Glutamatergic neuron (in vitro differentiated cells): ENCODE data around the gene ACSF3. TPM values are rescaled to one million over a fixed set of nuclear protein-coding genes. Genes with fewer than 3 reads are reported as not detected.
A peak's percentile ranks its signal among the peaks of the same experiment; 100 is the strongest.

Source experiments
- DNase-seq: peaks from one replicate; pipeline ENCODE4 v3.0.0; 2022
- H3K27ac Mint-ChIP-seq: one replicate; pipeline ENCODE4 v1.8.0; 2020; ENCODE audit warnings: mild to moderate bottlenecking, mixed read lengths, inconsistent platforms; ENCODE audit not compliant: unreplicated experiment
- H3K27me3 Mint-ChIP-seq: one replicate; pipeline ENCODE4 v1.8.0; 2020; ENCODE audit warnings: mild to moderate bottlenecking, moderate library complexity, mixed read lengths, inconsistent platforms; ENCODE audit not compliant: unreplicated experiment
- H3K36me3 Mint-ChIP-seq: one replicate; pipeline ENCODE4 v1.8.0; 2020; ENCODE audit warnings: mild to moderate bottlenecking, mixed read lengths, inconsistent platforms; ENCODE audit not compliant: unreplicated experiment
- H3K4me1 Mint-ChIP-seq: one replicate; pipeline ENCODE4 v1.8.0; 2020; ENCODE audit warnings: mild to moderate bottlenecking, low read depth, mixed read lengths, inconsistent platforms; ENCODE audit not compliant: unreplicated experiment
- H3K4me3 Mint-ChIP-seq: one replicate; pipeline ENCODE4 v1.8.0; 2020; ENCODE audit warnings: mild to moderate bottlenecking, mixed read lengths, inconsistent platforms; ENCODE audit not compliant: unreplicated experiment
- H3K9me3 Mint-ChIP-seq: one replicate; pipeline ENCODE4 v1.8.0; 2020; ENCODE audit warnings: mild to moderate bottlenecking, moderate library complexity, mixed read lengths, inconsistent platforms; ENCODE audit not compliant: unreplicated experiment
- CTCF ChIP-seq: fragments of 200-600 bp; sonication (generic); IDR thresholded peaks from one replicate; pipeline ENCODE4 v1.5.0; 2021; ENCODE audit not compliant: partially characterized antibody, unreplicated experiment
- total RNA-seq: library from RNA; stranded (reverse); fragmentation: NEBNext Ultra II Directional; extraction: Animal tissue kit (Norgen Biotek cat#: 25700); gene quantifications from one replicate; pipeline ENCODE4 v1.2.1, GENCODE V29; 2021; ENCODE audit not compliant: unreplicated experiment

The ACSF3 gene
- total RNA-seq, 1 donor from 2014 or later = 29.3 TPM

- DNase-seq = peak; percentile 40
- peaks cover 20% of the 10 kb centered on the region for H3K27me3 Mint-ChIP-seq
- TF ChIP-seq CTCF = no peak
- peaks cover 11% of the 10 kb centered on the region for H3K9me3 Mint-ChIP-seq
- no peaks in the 10 kb centered on the region for H3K4me1 Mint-ChIP-seq
- H3K36me3 Mint-ChIP-seq = peaks cover 12% of the 10 kb centered on the region
- H3K4me3 Mint-ChIP-seq = peak overlapping the region; percentile 28
- no peak overlapping the region for H3K27ac Mint-ChIP-seq
Observed at GRCh38 chr16:89200850-89201411, 107.3 kb downstream of the ACSF3 start.

- H3K27ac Mint-ChIP-seq = no peak overlapping the region
- no peak for TF ChIP-seq CTCF
- H3K4me1 Mint-ChIP-seq = no peaks in the 10 kb centered on the region
- H3K27me3 Mint-ChIP-seq = peaks cover 19% of the 10 kb centered on the region
- peak; percentile 94 for DNase-seq
- H3K36me3 Mint-ChIP-seq = peaks cover 12% of the 10 kb centered on the region
- H3K9me3 Mint-ChIP-seq = peaks cover 11% of the 10 kb centered on the region
- peak overlapping the region; percentile 65 for H3K4me3 Mint-ChIP-seq
Observed at GRCh38 chr16:89201439-89202377, 108.1 kb downstream of the ACSF3 start.

GRCh38 chr16:89202422-89203215, 109.0 kb downstream of the ACSF3 start:
- H3K27ac Mint-ChIP-seq = no peak overlapping the region
- H3K4me1 Mint-ChIP-seq = no peaks in the 10 kb centered on the region
- no peak for DNase-seq

More at GRCh38 chr16:89202422-89203215, 109.0 kb downstream of the ACSF3 start:
- H3K27me3 Mint-ChIP-seq = peaks cover 19% of the 10 kb centered on the region
- no peak for TF ChIP-seq CTCF
- H3K4me3 Mint-ChIP-seq = peak overlapping the region; percentile 65
- H3K9me3 Mint-ChIP-seq = peaks cover 11% of the 10 kb centered on the region
- peaks cover 12% of the 10 kb centered on the region for H3K36me3 Mint-ChIP-seq

Other genes with a start within 250 kb of the ACSF3 start
- gene GALNS, start 236.9 kb upstream of the ACSF3 start, total RNA-seq = 31.7 TPM
- gene TRAPPC2L, start 236.7 kb upstream of the ACSF3 start, total RNA-seq = 50.6 TPM
- 3.9 TPM for gene PABPN1L, start 227.2 kb upstream of the ACSF3 start, total RNA-seq
- 126 TPM for gene CBFA2T3, start 116.6 kb upstream of the ACSF3 start, total RNA-seq
- 12.6 TPM for gene CDH15, start 77.9 kb downstream of the ACSF3 start, total RNA-seq
- gene SLC22A31, start 106.7 kb downstream of the ACSF3 start, total RNA-seq = 3.9 TPM
- 36.2 TPM for gene ZNF778, start 123.9 kb downstream of the ACSF3 start, total RNA-seq